HepG2 (cell line): ENCODE results near the gene KRTCAP3. TPM values are rescaled to one million over a fixed set of nuclear protein-coding genes. Genes with fewer than 3 reads are reported as not detected.
A peak's percentile ranks its signal among the peaks of the same experiment; 100 is the strongest.

Experiments used
- ATF6 ChIP-seq: sonication (generic); formaldehyde crosslinking; conservative IDR thresholded peaks from 2 replicates; pipeline ENCODE4 v1.4.0; 2020; ENCODE audit warnings: missing genetic modification reagents
- FOXM1 ChIP-seq: sonication (generic); formaldehyde crosslinking; IDR thresholded peaks from 2 replicates; pipeline ENCODE4 v1.5.0; 2020; ENCODE audit warnings: missing genetic modification reagents
- GPBP1L1 ChIP-seq: sonication (generic); formaldehyde crosslinking; IDR thresholded peaks from 2 replicates; pipeline ENCODE4 v1.5.0; 2020; ENCODE audit warnings: mild to moderate bottlenecking, missing genetic modification reagents
- HOXD1 ChIP-seq: sonication (generic); formaldehyde crosslinking; IDR thresholded peaks from 2 replicates; pipeline ENCODE4 v1.5.0; 2020; ENCODE audit warnings: missing genetic modification reagents
- KAT7 ChIP-seq: IDR thresholded peaks from 2 replicates; pipeline ENCODE4 v1.6.1; 2018; ENCODE audit warnings: borderline replicate concordance, missing compliant biosample characterization
- MAF1 ChIP-seq: sonication (generic); formaldehyde crosslinking; IDR thresholded peaks from 2 replicates; pipeline ENCODE4 v1.5.0; 2020; ENCODE audit warnings: missing genetic modification reagents, borderline replicate concordance
- NCOA1 ChIP-seq: sonication (generic); formaldehyde crosslinking; IDR thresholded peaks from 2 replicates; pipeline ENCODE4 v1.9.0; 2021; ENCODE audit warnings: missing genetic modification reagents
- NR2C2 ChIP-seq: sonication (generic); formaldehyde crosslinking; IDR thresholded peaks from 2 replicates; pipeline ENCODE4 v1.4.0; 2020; ENCODE audit warnings: missing genetic modification reagents, mild to moderate bottlenecking, moderate library complexity, borderline replicate concordance
- PRPF4 ChIP-seq: fragments of 200-400 bp; formaldehyde crosslinking; IDR thresholded peaks from 2 replicates; pipeline ENCODE4 v1.6.1; 2016; ENCODE audit warnings: low read length, low read depth; ENCODE audit not compliant: poor library complexity, severe bottlenecking
- RAD21 ChIP-seq: fragments of 450-650 bp; formaldehyde crosslinking; IDR thresholded peaks from 2 replicates; pipeline ENCODE4 v1.5.0; 2020; ENCODE audit warnings: mild to moderate bottlenecking
- SCMH1 ChIP-seq: sonication (generic); formaldehyde crosslinking; IDR thresholded peaks from 2 replicates; pipeline ENCODE4 v1.9.0; 2021; ENCODE audit warnings: missing genetic modification reagents, mild to moderate bottlenecking, borderline replicate concordance
- SP4 ChIP-seq: sonication (generic); formaldehyde crosslinking; IDR thresholded peaks from 2 replicates; pipeline ENCODE4 v1.8.1; 2023; ENCODE audit warnings: mild to moderate bottlenecking, missing genetic modification reagents
- TBX3 ChIP-seq: fragments of 450-650 bp; IDR thresholded peaks from 2 replicates; pipeline ENCODE4 v1.6.1; 2017; ENCODE audit warnings: antibody characterized with exemption, mild to moderate bottlenecking, inconsistent platforms, borderline replicate concordance
- THRA ChIP-seq: sonication (generic); formaldehyde crosslinking; IDR thresholded peaks from 2 replicates; pipeline ENCODE4 v1.4.0; 2020; ENCODE audit warnings: missing genetic modification reagents, borderline replicate concordance
- TOPORS ChIP-seq: sonication (generic); formaldehyde crosslinking; IDR thresholded peaks from 2 replicates; pipeline ENCODE4 v1.8.0; 2023; ENCODE audit warnings: mild to moderate bottlenecking, missing genetic modification reagents
- USF2 ChIP-seq, 2 experiments: sonication (generic) in 1 of 2; formaldehyde crosslinking in 1 of 2; IDR thresholded peaks; 2 replicates each; pipeline versions ENCODE4 v1.5.1 to v1.6.1; 2011 to 2020; ENCODE audit warnings: borderline replicate concordance in 1 of 2, low read depth in 1 of 2, low read length in 1 of 2, mild to moderate bottlenecking in 1 of 2, missing genetic modification reagents in 1 of 2, moderate library complexity in 1 of 2
- XRCC5 ChIP-seq: fragments of 200-400 bp; formaldehyde crosslinking; optimal IDR thresholded peaks from 2 replicates; pipeline ENCODE3; 2017; ENCODE audit warnings: mild to moderate bottlenecking, low read length
- ZBTB46 ChIP-seq: sonication (generic); formaldehyde crosslinking; IDR thresholded peaks from 2 replicates; pipeline ENCODE4 v1.4.0; 2020; ENCODE audit warnings: mild to moderate bottlenecking, missing genetic modification reagents, borderline replicate concordance
- ZBTB7A ChIP-seq: sonication (generic); formaldehyde crosslinking; IDR thresholded peaks from 2 replicates; pipeline ENCODE4 v1.8.0; 2022; ENCODE audit warnings: mild to moderate bottlenecking, missing genetic modification reagents
- ZFY ChIP-seq: sonication (generic); formaldehyde crosslinking; IDR thresholded peaks from 2 replicates; pipeline ENCODE4 v1.4.0; 2020; ENCODE audit warnings: missing genetic modification reagents
- ZNF773 ChIP-seq: sonication (generic); formaldehyde crosslinking; IDR thresholded peaks from 2 replicates; pipeline ENCODE4 v1.4.0; 2020; ENCODE audit warnings: missing genetic modification reagents, borderline replicate concordance
- polyA plus RNA-seq, 8 experiments: library from polyadenylated mRNA; depleted of rRNA in 3 of 8; stranded (reverse) in 7 of 8; unstranded in 1 of 8; fragments of >200 nt; fragmentation: Illumina TruSeq in 4 of 8; extraction: Trizol in 4 of 8; gene quantifications; 2 replicates each; pipeline versions ENCODE4 v1.2.1 to v1.2.3, GENCODE V29; 2011 to 2016; ENCODE audit warnings: low read depth in 4 of 8, missing spikeins in 1 of 8, mixed read lengths in 1 of 8; ENCODE audit not compliant: insufficient read depth in 1 of 8
- total RNA-seq, 5 experiments: library from RNA; depleted of rRNA; stranded (reverse); fragments of >200 nt; fragmentation: Illumina TruSeq; extraction: Trizol; gene quantifications; 2 replicates each; pipeline ENCODE4 v1.2.3, GENCODE V29; 2016; ENCODE audit warnings: low read depth in 1 of 5

Gene KRTCAP3
- total and polyA plus RNA-seq, 2 of the 13 experiments (the other 11 are each of a cell fraction or from before 2014, with no cell fraction given) = 2.1 to 4.5 TPM

- TF ChIP-seq RAD21 (CRISPR knock-in tag) (peak; percentile 90), ZFY (no peak), PRPF4 (no peak), KAT7 (CRISPR knock-in tag) (peak; percentile 67; the same call in 1 of the 2 replicates), XRCC5 (no peak), TBX3 (no peak), FOXM1 (CRISPR knock-in tag) (no peak), ZBTB7A (CRISPR knock-in tag) (no peak), ZNF773 (CRISPR knock-in tag) (no peak), GPBP1L1 (no peak), NR2C2 (CRISPR knock-in tag) (no peak), NCOA1 (CRISPR knock-in tag) (no peak), SCMH1 (CRISPR knock-in tag) (no peak), HOXD1 (CRISPR knock-in tag) (no peak), ZBTB46 (no peak), MAF1 (CRISPR knock-in tag) (no peak), THRA (CRISPR knock-in tag) (0 out of 2 replicates have a peak, but pooled peaks have one; percentile 48), ATF6 (0 out of 2 replicates have a peak, but pooled peaks have one; percentile 21), USF2 (IDR thresholded peaks at IDR 0.05; ENCODE audit: low read depth, low read length) (no peak), USF2 (CRISPR knock-in tag; IDR thresholded peaks at IDR 0.05; ENCODE audit: borderline replicate concordance) (no peak), TOPORS (CRISPR knock-in tag) (no peak), SP4 (CRISPR knock-in tag) (no peak)
Observed at GRCh38 chr2:27407798-27408491, 34.2 kb upstream of the KRTCAP3 start (continued).
